ENCODE data around the gene VPS9D1.

Gene VPS9D1

GRCh38 chr16:89720813-89721545, at the start of gene VPS9D1, which contains the start of gene ZNF276:
Gene VPS9D1, minus strand, starts transcription at chr16:89720898. Its CDS starts 37 bp downstream, at chr16:89720861.
Gene ZNF276, plus strand, starts transcription at chr16:89721537. Its CDS starts 104 bp downstream, at chr16:89721641.
- peak; percentile 65 for DNase-seq (ENCODE audit: low read depth)

DNA sequence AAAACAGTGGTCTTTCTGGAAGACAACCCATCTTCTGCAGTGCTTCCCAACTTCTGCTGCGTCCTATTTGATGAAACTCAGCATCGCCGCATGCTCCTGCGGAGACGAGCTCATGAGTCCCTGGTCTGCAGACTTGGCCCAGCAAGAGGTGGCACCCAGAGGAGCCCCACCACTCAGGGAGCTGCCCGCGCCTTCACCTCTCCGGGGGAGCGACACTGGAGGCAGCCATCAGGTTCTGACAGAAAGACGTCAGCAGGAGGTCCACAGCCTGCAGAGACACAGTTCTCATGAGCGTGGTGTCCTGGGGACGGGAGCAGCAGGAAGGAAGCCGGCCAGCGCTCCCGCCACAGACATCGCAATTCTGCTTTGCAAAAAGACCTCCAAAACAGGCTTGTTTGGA, 49.7 kb upstream of the VPS9D1 start:
- DNase-seq (ENCODE audit: low read depth), result no peak

DNA sequence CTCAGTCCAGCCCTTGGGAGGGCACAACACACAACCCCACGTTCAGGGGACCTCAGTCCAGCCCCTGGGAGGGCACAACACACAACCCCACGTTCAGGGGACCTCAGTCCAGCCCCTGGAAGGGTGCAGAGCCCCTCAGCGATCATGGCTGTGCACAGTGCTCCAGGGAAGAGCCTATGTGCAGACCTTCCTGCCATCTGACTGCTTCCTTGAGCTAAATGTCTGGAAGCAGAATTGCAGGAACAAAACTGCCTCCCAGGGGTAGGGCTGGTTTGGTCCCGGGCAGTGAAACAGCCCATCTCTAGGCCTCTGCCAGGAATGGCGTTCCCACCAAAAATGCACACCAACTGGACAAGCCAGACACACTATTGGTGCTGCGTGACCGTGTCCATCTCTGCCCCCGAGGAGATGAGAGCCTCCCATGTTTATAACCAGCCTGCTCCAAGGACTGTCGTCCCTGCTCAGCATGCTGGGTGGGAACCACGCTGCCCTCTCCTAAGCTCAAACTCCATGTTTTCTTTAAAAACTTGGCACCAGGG, 44.7 kb upstream of the VPS9D1 start:
- DNase-seq (ENCODE audit: low read depth), result no peak

- peak; percentile 22 for DNase-seq (ENCODE audit: low read depth)
These were observed 44.1 kb upstream of the VPS9D1 start for GRCh38 chr16:89764711-89765201.

GRCh38 chr16:89761304-89761922, 40.7 kb upstream of the VPS9D1 start:
- DNase-seq (ENCODE audit: low read depth), result no peak

- no peak for DNase-seq (ENCODE audit: low read depth)
These were observed 39.1 kb upstream of the VPS9D1 start for GRCh38 chr16:89759746-89760340.

GRCh38 chr16:89749637-89750036, 28.9 kb upstream of the VPS9D1 start:
- no peak for DNase-seq (ENCODE audit: low read depth)

GRCh38 chr16:89748921-89749320, 28.2 kb upstream of the VPS9D1 start:
- DNase-seq (ENCODE audit: low read depth), result no peak

DNA sequence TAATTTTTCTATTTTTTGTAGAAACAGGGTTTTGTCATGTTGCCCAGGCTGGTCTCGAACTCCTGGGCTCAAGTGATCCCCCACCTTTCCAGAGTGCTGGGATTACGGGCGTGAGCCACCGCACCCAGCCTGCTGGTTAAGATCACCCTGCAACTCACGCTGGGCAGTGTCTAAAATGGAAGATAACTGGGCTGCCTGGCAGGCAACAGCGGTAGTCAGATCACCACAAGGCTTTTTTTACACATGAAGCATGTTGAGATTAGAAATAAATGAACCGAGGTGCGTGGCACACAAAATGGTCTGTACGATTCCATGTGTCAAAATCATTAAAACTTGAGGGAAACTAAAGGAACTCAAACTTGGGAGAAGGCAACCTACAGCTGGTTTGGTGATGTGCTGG, 27.4 kb upstream of the VPS9D1 start:
- DNase-seq (ENCODE audit: low read depth), result no peak

GRCh38 chr16:89746043-89746442, 25.3 kb upstream of the VPS9D1 start:
- no peak for DNase-seq (ENCODE audit: low read depth)

GRCh38 chr16:89744813-89745212, 24.1 kb upstream of the VPS9D1 start:
- DNase-seq (ENCODE audit: low read depth), result no peak

GRCh38 chr16:89742948-89743347, 22.2 kb upstream of the VPS9D1 start:
- no peak for DNase-seq (ENCODE audit: low read depth)

DNA sequence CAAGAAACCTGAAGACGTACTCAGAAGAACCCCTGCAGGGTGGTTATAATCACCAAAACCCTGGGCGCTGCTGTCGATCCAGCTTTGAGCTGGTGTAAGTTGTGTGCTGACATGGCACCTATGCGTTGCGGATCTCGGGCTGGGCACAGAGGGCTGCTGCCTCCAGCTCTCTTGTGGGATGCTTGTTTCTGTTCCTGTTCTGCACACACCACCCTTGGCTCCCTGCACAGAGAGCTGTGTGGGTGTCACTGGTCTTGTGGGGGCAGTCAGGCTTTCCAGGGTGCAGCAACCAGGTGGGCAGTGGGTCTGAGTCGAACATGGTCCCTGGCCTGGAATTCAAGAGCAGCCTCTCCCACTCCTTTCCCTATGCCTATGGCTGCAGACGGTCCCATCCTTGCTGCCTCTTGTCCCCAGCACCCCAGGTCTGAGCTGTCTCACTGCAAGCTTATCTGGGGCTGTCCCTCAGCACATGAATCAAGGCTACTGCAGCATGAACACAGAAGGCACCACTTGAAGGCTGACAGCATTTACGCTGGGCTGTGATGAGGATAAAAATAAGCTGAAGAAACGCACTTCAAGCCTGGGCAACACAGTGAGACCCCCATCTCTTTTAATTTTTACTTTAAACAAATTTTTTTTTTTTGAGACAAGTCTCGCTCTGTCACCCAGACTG, 20.8 kb upstream of the VPS9D1 start:
- DNase-seq (ENCODE audit: low read depth), result no peak

GRCh38 chr16:89739383-89739782, 18.7 kb upstream of the VPS9D1 start:
- DNase-seq (ENCODE audit: low read depth), result no peak

DNA sequence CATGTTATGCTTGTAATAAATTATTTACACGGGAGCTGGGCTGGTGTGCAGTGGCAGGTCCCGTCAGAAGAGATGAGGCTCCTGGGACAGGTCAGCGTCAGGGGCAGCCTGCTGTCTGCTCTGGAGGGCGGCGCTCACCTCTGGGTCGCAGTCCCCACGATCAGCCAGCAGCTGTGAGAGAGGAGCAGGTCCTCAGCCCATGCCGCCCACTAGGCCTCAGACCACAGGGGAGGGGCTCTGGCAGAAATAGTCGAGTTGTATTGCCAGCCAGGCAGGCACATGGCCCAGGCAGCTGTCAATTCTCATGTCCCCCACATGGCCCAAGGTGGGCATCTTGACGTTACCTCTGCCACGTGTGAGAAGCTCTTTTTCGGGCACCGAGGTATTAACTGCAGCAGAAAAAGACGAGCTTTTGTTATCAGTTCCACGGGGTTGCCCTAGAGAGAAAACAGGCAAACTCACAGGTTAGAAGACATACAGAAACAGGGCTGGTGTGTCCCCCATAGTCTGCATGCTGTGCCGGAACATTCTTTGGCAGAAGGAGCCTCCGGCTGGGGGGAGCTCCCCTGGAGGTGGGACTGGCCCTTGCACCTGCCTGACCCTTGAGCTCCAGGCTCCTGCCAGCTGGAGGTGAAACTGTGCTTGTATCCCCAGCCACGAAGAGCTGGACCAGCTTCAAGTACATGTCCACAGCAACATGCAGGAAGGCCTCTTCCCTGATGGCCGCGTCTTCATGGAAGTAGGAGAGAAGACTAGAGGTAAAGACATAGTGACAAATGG, 18.0 kb upstream of the VPS9D1 start:
- no peak for DNase-seq (ENCODE audit: low read depth)

- DNase-seq (ENCODE audit: low read depth), result no peak
These were observed 17.3 kb upstream of the VPS9D1 start for GRCh38 chr16:89738072-89738377.

DNA sequence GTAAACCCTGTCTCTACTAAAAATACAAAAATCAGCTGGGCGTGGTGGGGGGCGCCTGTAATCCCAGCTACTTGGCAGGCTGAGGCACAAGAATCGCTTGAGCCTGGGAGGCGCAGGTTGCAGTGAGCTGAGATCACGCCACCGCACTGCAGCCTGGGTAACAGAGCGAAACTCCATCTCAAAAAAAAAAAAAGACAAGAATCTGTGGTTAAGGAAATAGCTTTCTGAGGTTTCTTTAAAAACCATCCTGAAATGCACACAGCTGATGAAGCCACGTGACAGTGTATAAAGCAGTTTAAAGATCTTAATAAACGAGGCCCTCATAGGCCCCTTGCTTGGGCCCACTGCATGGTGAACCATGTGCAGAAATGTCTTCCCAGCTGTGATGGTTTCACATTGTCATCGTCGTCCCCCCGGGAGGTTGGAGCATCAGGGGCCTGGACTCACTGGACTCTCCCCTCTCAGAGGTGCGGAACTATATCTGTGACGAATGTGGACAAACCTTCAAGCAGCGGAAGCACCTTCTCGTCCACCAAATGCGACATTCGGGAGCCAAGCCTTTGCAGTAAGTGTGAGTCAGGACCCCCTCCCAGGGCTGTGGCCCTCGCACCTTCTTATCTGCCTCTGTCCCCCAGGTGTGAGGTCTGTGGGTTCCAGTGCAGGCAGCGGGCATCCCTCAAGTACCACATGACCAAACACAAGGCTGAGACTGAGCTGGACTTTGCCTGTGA, 16.8 kb upstream of the VPS9D1 start:
- DNase-seq (ENCODE audit: low read depth), result peak; percentile 12

GRCh38 chr16:89736554-89736953, 15.9 kb upstream of the VPS9D1 start:
- no peak for DNase-seq (ENCODE audit: low read depth)

DNA sequence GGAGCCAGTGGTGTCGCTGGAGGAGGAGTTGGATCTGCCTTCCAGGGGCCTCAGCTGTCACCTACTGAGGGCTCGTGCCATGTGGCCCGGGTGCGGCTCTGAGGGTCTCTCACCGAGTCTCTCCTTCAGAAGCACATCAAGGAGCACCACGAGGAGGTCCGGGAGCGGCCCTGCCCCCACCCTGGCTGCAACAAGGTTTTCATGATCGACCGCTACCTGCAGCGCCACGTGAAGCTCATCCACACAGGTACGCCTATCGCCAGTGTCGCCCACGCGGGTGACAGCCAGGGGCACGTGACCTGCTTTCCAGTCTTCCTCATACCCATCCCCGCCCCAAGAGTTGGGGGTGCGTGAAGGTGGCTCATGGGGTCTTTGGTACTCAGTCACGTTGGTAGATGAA, 13.1 kb upstream of the VPS9D1 start:
- DNase-seq (ENCODE audit: low read depth), result no peak

DNA sequence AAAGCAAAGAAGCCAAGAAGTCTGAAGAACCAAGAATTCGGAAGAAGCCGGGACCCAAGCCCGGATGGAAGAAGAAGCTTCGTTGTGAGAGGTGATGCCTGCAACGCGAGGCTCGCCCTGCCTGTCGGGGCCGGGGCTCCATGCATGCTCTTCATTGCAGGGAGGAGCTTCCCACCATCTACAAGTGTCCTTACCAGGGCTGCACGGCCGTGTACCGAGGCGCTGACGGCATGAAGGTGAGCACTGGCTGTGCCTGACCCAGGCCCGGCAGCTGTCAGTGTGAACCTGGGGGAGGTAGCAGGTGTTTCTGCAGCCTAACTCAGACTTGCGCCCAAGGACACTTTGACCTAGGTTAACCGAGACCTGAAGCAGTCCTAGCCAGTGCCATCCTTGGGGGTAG, 12.6 kb upstream of the VPS9D1 start:
- DNase-seq (ENCODE audit: low read depth), result no peak

GRCh38 chr16:89732918-89733242, 12.2 kb upstream of the VPS9D1 start:
- DNase-seq (ENCODE audit: low read depth), result no peak
